ENCODE measurements around the gene HNRNPUL1. TPM values are rescaled to one million over a fixed set of nuclear protein-coding genes. Genes with fewer than 3 reads are reported as not detected.
A peak's percentile ranks its signal among the peaks of the same experiment; 100 is the strongest.

The HNRNPUL1 gene
- total and polyA plus RNA-seq, 2 of the 8 experiments (the other 6 are each of a cell fraction or from before 2014, with no cell fraction given) = 99.5 to 264 TPM

DNA sequence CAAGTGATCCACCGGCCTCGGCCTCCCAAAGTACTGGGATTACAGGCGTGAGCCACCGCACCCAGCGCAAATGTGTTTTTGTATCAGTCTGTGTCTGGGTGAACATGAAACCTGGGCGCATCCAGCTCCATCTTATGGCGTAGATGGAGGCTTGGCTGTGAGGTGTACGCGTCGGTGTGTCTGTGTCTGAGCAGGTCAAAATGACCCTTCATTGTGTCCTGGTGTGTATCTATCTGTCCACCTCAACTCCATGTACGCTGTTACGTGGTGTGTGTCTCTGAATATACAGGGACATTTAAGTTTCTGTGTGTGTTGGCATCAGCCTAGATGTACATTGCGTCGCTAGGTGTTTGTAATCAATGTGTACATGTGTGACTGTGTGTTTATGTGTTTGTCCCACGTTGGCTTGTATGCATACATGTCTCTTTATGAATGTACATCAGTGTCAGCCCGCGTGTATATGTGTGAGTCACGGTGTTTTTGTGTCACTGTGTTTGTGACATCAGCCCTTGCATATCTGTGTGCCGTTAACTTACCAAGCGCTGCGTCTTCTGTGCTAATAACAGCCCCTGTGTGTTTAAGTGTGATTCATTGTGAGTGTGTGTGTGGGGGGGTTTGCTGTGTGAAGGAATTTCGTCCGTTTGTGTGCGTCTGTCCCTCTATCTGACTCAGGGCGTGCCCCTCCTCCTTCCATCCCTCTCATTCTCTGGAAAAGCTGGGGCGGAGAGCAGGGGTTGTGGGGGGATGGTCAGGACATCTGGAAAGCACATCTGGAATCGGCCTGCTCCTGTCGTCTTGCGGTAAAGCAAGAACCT lies 38.7 kb upstream of the HNRNPUL1 start:
- Histone ChIP-seq H3K23ac (ENCODE audit: insufficient read length) (no peak overlapping the region), H3K27ac (ENCODE audit: low read depth, low read length) (peak overlapping the region; percentile 54; the same call in 1 of the 2 replicates)
- CTCF ChIA-PET (ENCODE audit: partially characterized antibody) = interaction anchor here (0.7 to 1.5 kb wide), 5 partner anchors 22 to 37 kb away, joined by 3 to 6 read pairs (median 3); no protein-coding TSS in a partner anchor

More for the DNA sequence above, 38.7 kb upstream of the HNRNPUL1 start:
- Histone ChIP-seq H3K18ac (ENCODE audit: extremely low read depth, low read length) (peak overlapping the region; percentile 84), H4K5ac (ENCODE audit: insufficient read length, low read depth, low read length) (peak overlapping the region; percentile 2), H3K79me2 (ENCODE audit: control insufficient read depth in 1 of 2, insufficient read depth in 2 of 2, low read length in 2 of 2) (peaks cover 0 to 12% of the 10 kb centered on the region in 2 experiments; a peak in 2 of 4 replicates), H3K9me3 (ENCODE audit: insufficient read depth in 2 of 2, low read depth in 1 of 2, low read length in 1 of 2) (no peaks in the 10 kb centered on the region), H3K27me3 (replicated peaks in 1 of 4; ENCODE audit: control insufficient read depth in 3 of 4, extremely low read depth in 1 of 4, insufficient read depth in 3 of 4, low read length in 3 of 4) (no peaks in the 10 kb centered on the region), H3K14ac (ENCODE audit: insufficient read length) (no peak overlapping the region), H3K9ac (replicated peaks in 1 of 4; ENCODE audit: extremely low read depth in 1 of 4, low read depth in 3 of 4, low read length in 3 of 4) (peak overlapping the region in 2 of 4 experiments; percentile 20 to 58; a peak in 4 of 7 replicates), H3K4me2 (ENCODE audit: insufficient read depth in 1 of 2, low read depth in 2 of 2, low read length in 2 of 2) (peak overlapping the region; percentile 71 to 93), H2BK20ac (ENCODE audit: low read length) (peak overlapping the region; percentile 53; the same call in 1 of the 2 replicates), H3K23me2 (ENCODE audit: low read depth, low read length) (peaks cover 15% of the 10 kb centered on the region), H2BK120ac (replicated peaks; ENCODE audit: low read depth, low read length) (peak overlapping the region; percentile 6), H4K91ac (replicated peaks; ENCODE audit: insufficient read length, low read length) (peak overlapping the region; percentile 81), H3K4ac (replicated peaks; ENCODE audit: insufficient read length, low read depth, low read length) (peak overlapping the region; percentile 15), H3K36me3 (ENCODE audit: control insufficient read depth in 2 of 4, insufficient read depth in 4 of 4, low read length in 3 of 4) (peaks cover 0 to 20% (median 3%) of the 10 kb centered on the region in 4 experiments; a peak in 4 of 8 replicates), H3K56ac (replicated peaks; ENCODE audit: insufficient read length, low read depth, low read length) (no peak overlapping the region), H3K79me1 (ENCODE audit: low read depth, low read length) (peaks cover 10% of the 10 kb centered on the region), H2BK12ac (ENCODE audit: low read depth, low read length) (peak overlapping the region; percentile 98), H2AFZ (ENCODE audit: low read length) (no peak overlapping the region), H2BK15ac (ENCODE audit: low read length) (peak overlapping the region; percentile 21; the same call in 1 of the 2 replicates), H4K8ac (ENCODE audit: extremely low read depth, insufficient read depth, low read length) (peak overlapping the region; percentile 89; the same call in 1 of the 2 replicates), H4K20me1 (replicated peaks in 1 of 2; ENCODE audit: control insufficient read depth in 1 of 2, insufficient read depth in 2 of 2, low read length in 2 of 2) (peaks cover 0 to 9% of the 10 kb centered on the region in 2 experiments), H2AK5ac (ENCODE audit: low read depth, low read length) (peak overlapping the region; percentile 97), H3K4me1 (replicated peaks in 1 of 4; ENCODE audit: control insufficient read depth in 3 of 4, insufficient read depth in 4 of 4, low read length in 3 of 4) (peaks cover 8 to 26% (median 19%) of the 10 kb centered on the region in 4 experiments), H3K4me3 (ENCODE audit: extremely low read depth in 1 of 4, insufficient read depth in 2 of 4, low read depth in 3 of 4, low read length in 4 of 4) (peak overlapping the region; percentile 24 to 56 (median 38); a peak in 7 of 8 replicates), H2BK5ac (ENCODE audit: low read depth, low read length) (peak overlapping the region; percentile 21)
- DNase-seq (ENCODE audit: low read depth in 1 of 2, low spot score in 2 of 2) = peak in 1 of 2 experiments; percentile 47
- POLR2A ChIA-PET (ENCODE audit: partially characterized antibody) = interaction anchor here (1.0 to 4.7 kb wide), 15 partner anchors 11 to 534 kb away, joined by 3 to 66 read pairs (median 4); partner anchors contain the start of gene HNRNPUL1
- no peak for FAIRE-seq
- 64% methylated on average over 29 of the region's 29 CpGs; no CpG with 5 or more reads in 1 of the 2 experiments for WGBS, 2 experiments (ENCODE audit: extremely low coverage in 1 of 2, insufficient coverage in 1 of 2, insufficient read length in 1 of 2, insufficient replicate concordance in 2 of 2, low coverage in 1 of 2, low lambda C conversion rate in 2 of 2, missing lambda C conversion rate in 1 of 2)
- TF ChIP-seq CBX5 (IDR thresholded peaks at IDR 0.05; ENCODE audit: low read depth, low read length) = no peak
- peak; percentile 32; the same call in 1 of the 2 replicates for TF ChIP-seq CREB1 (IDR thresholded peaks at IDR 0.05)
- TF ChIP-seq SP1 (IDR thresholded peaks at IDR 0.05; ENCODE audit: low read depth, low read length) = 0 out of 2 replicates have a peak, but pooled peaks have one; percentile 25
- peak; percentile 50; the same call in 1 of the 2 replicates for TF ChIP-seq POLR2AphosphoS5 (IDR thresholded peaks at IDR 0.05; ENCODE audit: low read depth, low read length)
